Iris pigment epithelial cell (primary cell): ENCODE data around the gene AEBP1.

Experiments
- DNase-seq: peaks from one replicate; pipeline ENCODE4 v3.0.0-alpha.2; 2011; ENCODE audit warnings: low read depth

Gene AEBP1

GRCh38 chr7:44144426-44144967 is 40.4 kb downstream of the AEBP1 start:
- no peak for DNase-seq

DNA sequence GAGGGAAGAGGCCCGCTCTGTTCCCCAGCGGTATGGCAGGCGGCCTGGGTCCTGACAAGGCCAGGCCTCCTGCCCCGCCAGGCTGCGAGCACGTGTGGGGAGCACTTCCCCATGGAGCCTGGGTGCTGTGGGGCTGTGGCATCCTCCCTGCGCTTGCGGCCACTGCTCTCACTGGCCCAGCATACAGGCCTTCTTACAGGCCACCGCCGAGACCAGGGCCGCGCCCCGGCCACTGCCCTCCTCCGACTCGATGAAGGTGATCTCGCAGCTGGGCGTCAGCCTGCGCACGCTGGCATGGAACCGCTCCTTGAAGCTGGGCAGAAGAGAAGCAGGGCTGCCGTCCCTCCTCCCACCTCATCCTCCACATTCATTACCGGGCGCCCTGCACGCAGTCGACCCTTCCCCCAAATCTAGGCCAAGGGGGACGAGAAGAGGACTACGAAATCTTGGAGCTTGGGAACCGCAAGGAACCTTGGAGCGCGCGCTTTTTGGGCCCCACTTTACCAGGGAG is 40.9 kb downstream of the AEBP1 start:
- DNase-seq, result no peak

- DNase-seq, result peak; percentile 24
These were observed 41.4 kb downstream of the AEBP1 start for GRCh38 chr7:44145479-44145968.

DNA sequence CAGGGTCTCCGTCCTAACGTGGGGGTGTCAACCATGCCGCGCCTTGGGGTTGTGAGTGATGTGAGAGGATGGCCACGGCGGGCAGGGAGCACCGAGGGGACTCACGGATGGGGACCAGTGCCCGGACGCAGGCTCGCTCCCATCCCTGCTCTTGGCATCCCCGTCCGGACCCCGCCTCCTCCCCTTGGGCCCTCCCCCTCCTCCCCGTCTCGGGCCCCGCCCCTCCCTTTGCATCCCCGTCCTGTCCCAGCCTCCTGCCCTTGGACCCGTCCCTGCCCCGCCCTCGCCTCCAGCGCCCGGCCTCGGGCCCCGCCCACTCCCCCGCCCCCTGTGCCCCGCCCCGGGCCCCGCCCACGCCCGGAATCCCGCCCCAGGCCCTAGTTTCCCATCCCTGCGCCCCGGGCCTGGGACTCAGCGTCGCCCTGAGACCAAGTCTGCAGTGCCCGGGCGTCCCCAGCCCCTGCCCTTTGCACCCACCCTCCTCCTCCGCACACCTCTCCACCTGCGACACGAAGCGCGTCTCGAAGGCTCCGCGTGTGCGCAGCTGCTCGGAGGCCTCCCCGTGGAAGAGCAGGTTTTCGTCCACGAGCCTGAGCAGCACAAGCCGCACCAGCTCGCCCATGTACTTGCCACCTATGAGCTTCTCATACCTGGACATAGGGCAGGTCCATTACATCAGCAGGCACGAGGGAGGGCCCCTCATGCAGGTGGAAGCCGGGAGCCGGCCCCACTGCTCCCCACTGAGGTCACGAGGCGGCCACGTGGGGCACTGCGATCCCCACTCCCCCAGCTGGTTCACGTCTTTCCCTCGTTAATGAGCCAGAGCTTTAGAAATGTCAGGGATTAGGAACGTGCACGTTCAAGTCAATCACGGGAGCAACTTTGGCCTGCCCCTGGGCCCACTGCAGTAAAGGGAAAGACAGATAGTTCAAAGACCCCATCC is 42.1 kb downstream of the AEBP1 start:
- DNase-seq, result peak; percentile 20

GRCh38 chr7:44147026-44147991 is 43.2 kb downstream of the AEBP1 start:
- no peak for DNase-seq

GRCh38 chr7:44148166-44148565 is 44.0 kb downstream of the AEBP1 start:
- DNase-seq, result no peak

DNA sequence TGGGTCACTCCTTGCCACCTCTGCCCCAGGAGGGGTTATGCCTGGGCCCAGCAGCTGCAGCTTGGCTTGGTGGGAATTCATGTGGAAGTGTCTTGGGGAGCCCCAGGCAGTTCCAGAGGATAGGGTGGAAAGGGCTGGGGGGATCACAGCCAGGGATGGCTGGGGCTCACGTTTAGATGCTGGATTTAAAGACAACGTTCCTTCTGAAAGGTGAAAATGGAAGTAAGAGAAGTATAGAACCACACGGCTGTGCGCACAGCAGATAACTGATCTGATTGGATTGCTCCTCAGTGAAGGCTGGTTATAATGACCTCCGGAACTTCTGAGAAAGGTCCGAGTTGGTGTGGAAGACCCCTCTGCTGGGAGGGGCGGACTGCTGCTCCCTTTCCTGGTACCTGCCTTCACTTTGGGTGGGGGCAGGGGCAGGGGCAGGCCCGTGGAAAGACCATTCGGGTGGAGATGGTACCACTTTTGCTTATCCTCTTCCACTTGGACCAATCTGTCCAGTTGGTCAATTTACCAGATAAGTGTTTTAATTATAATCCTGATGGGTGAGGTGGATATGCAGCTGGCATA is 44.9 kb downstream of the AEBP1 start:
- no peak for DNase-seq

DNA sequence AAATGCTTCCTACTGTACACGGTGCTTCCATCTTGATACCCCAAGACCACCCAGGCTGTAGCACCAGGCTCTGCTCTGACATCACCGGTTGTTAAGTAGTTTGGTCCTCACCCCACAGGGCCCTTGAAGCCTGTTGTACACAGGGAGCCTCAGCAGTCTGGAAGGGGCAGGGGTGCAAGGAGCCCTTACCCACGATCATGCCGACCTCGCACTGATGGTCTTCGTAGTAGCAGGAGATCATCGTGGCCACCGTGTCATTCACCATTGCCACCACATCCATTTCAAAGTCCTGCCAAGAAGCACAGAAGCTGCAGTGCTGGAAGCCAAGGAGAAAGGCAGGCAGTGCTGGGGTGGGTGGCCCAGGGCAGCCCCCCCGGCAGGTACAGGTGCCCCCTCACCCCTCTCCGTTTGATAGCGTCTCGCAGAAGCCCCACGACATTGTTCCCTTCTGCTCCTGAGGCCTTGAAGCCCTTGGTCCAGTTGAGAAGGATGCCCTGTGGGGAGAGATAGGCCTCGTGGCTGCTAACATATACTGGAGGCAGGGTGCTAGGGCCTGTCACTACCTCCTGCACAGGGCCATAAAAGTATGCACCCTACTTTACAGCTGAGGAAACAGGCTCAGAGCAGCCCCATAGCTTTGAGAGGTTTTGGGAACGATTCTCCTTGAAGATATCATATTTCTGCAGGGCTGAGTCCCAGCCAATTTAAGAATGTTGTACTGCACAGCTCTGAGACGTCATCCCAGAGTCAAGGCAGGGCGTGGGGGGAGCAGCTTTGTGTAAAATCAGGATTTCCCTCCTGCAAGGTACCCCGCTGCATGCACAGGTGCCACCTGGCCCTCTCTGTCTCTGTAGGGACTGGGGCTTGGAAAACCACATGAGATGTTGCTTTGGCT is 45.7 kb downstream of the AEBP1 start:
- peak; percentile 25 for DNase-seq

DNA sequence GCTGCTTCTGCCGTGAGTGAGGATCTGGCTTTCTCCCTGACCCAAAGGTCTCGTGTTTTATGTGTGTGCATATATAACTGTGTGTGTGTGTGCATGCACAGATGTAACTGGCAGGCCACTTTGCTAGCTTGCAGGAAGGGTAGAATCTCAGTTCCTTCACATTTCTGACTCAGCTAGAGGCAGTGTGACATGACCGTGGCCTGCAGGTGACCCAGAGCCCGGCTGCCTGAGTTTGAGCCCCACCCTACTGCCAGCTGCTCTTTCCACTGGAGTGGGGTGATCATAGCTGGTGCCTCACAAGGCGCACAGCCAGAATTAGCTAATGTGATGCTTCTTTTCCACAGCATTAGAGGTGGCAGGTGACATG is 46.3 kb downstream of the AEBP1 start:
- DNase-seq, result no peak

DNA sequence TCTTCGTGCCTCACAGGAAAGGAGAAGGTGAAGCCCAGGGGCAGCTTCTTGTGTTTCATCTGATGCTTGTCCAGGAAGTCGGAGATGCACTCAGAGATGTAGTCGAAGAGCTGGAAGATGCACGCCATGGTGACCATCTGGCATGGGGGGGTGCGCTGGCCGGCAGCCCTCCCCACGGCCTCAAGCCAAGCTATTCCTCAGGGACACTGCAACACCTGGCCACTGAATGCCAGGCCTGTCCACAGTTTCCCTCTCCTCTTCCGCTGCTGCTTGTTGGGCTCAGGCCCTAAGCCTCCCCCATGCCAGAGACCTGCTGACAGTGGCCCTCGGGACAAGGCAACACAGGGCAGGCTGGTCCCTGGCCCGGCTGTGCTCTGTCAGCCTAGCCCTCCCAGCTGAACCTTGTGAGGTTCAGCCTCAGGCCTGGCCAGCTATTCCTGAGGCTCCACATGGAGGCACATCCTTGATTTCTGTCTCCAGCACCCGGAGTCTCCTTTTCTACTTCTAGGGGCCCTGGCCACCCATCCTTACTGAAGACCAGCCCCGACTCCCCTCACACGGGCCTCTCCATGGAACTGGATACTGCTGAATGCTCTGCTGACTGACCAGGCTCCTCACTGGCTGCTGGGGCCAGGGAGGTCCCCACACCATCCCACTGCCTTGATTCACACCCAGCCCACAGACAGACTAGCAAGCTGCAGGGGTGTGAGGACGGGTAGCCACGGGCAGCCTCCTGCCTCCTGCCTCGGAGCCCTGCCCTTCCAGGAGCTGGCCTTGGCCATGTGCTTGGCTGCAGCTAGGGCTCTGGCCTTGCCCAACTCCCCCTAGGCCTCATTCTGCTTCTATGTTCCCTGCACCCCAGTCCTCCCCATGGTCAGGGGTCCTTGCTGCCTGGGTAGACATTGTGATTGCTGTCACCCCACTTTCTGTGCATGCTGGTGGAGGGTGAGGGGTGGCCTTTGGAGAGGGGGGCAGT is 47.1 kb downstream of the AEBP1 start:
- no peak for DNase-seq

DNA sequence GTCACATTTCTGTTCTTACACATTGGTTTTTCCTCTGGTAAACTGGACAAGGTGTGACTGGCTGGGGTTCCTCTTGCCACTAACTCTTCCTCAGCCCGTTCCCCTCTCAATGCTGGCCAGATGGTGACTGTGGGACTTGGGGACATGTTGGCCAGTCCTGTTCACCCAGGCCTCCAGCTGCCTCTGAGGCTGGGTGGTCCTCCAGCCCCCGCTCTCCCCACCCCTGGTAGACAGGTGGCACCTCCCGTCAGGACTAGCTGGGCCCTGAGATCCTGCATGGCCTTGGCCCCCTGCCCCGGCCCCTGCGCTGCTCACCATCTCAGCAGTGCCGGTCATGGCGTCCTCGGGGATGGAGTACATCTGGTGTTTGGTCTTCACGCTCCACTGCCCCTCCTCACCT is 47.8 kb downstream of the AEBP1 start:
- no peak for DNase-seq

DNA sequence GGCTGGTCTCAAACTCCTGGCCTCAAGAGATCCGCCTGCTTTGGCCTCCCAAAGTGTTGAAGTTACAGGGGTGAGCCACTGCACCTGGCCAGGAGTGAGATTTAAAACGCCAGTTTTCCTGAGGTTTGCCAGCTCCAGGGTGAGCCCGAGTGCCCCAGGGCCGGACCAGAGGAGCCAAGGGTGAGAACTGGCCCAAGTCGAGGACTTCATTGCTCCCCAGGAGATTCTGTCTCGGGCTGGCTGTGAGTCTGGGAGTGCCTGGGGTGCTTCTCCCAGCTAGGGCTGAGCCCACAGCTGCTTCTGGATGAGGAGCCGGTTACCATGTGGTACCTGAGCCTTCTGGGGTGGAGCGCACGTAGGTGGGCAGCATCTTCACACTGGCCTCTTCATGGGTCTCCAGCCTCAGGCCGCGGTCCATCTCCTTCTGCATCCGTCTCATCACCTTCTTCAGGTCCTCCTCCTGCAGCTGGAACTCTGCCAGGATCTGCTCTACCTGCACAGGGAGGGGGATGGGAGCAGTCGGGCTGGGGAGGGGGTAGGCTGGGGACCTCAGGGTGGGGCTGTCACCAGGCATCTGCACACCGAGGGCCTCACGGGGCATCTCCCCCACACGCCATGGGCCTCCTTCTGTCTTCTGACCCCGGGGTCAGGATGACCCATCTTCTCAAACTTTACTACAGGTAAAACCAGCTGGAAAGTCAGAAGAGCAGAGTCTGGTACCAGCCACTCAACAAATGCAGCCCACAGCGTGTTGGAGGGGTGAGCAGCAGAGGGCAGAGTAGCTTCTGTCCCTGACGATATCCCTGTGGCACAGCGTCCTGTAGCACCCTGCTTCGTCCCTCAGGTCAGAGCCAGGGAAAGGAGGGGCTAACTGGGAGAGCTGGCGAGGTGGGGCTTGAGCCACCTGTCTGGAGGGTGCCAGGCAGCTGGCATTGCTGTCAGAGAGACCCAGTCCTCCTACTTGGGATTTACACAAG is 49.1 kb downstream of the AEBP1 start:
- no peak for DNase-seq

GRCh38 chr7:44153948-44154335 is 49.8 kb downstream of the AEBP1 start:
- no peak for DNase-seq

DNA sequence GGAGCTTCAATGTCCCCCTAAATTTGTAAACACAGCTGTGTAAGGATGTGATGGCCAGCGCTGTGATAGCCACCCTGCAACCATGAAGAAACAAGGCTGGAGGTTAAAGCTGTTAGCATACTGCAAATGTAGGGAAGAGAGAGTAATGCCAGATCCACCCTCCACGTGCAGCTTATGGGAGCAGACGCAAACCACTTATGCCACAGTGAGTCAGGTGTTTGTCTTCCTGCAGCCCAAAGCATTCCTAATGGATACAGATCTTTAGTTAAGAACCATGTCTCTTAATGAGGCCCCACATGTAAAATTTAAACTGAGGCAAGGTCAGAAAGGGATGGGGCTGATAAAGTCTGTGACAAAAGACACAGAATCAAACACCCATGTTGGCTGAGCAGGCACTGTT is 50.6 kb downstream of the AEBP1 start:
- no peak for DNase-seq

DNA sequence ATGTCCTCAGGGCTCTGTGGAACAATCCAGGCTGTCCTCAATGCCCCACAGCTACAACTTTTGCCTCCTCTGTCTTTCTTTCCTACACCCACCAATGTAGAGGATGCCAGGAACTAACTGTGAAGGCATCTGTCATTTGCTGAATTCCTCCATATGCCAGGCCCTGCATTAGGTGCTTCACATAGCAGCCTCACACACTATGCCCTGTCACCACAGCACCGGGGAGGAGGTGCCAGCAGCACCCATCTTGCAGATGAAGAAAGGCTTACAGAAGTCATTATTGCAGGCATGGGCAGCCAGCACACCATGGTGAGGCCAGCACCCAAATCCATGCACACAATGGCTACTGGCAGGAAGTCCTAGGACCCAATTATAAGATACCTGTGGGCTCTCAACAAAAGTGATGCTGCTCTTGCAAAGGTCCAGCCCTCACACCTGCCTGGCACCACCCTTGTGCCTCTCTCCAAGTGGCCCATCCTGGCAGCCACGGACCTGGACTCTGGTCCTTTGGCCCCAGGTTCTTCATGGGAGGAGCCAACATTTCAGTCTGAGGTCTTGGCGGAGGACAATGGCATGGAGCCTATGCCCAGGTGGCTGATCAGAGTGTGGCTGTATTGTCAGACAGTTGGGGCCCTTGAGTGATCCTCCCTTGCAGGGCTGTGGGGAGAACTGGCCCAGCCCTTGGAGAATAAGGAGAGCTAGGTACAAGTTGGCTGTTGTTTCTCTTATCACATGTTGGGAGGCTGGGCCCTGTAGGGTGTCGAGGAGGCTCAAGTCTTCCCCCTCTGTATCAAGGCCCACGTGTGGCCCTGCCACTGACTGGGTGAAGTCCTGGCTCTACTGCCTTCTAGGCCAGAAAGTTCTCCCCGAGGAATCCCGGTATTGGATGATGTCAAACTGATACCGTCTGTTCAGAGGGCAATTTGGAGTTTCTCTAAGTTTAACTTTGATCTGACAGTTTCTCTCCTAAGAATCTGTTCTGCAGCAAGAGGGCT is 51.3 kb downstream of the AEBP1 start:
- DNase-seq, result no peak

DNA sequence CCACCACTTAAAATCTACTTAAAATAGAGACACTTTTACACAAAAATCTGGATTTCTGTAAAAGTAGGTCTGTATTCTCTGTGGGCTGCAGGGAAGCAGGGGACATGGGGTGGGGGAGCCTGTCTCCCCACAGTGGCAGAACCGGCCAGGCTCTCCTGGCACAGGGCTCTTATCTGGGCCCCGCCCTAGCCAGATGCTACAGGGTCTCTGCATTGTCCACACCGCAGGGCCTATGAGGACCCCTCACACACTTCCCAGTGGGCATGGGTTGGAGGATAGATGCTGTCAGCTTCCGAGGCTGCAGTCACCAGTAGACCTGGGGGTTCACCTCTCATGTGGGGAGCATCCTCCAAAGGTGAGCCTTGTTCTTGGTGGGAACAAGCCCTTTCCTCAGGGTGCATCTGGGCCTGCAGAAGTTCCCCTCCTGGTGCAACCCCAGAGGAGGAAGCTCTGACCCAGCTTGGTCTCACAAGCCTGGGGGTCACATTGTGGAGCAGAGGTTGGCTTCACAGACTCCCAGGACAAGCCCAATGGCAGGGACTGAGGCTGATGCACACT is 52.4 kb downstream of the AEBP1 start:
- DNase-seq, result no peak
